T47D (cell line): Measurements from ENCODE around the gene LIMD2.

ENCODE experiments used
- DNase-seq, 2 experiments: peaks; one replicate each; pipeline versions ENCODE4 v3.0.0 to v3.0.0-alpha.2; 2011 to 2012; ENCODE audit warnings: low read depth in 1 of 2, low spot score in 1 of 2
- JUND ChIP-seq: IDR thresholded peaks from 2 replicates; pipeline ENCODE4 v1.6.1; 2012; ENCODE audit warnings: low read depth
- in situ Hi-C: cut with HindIII; loops from 2 replicates; pipeline ENCODE4 v1.10.0; 2016; ENCODE audit warnings: low sequenced_read_pairs, low pct_unique_long_range_greater_than_20kb

The LIMD2 gene

GRCh38 chr17:63706336-63707082 is 6.6 kb upstream of the LIMD2 start:
- DNase-seq: no peak
- TF ChIP-seq JUND: no peak
- in situ Hi-C loops: no loop called here

GRCh38 chr17:63705657-63706056 is 5.7 kb upstream of the LIMD2 start:
- TF ChIP-seq JUND: no peak
- in situ Hi-C loops: no loop called here

GRCh38 chr17:63704836-63705235 is 4.9 kb upstream of the LIMD2 start:
- in situ Hi-C loops: no loop called here
- no peak for DNase-seq
- TF ChIP-seq JUND: no peak

More at GRCh38 chr17:63705657-63706056, 5.7 kb upstream of the LIMD2 start:
- DNase-seq: no peak

GRCh38 chr17:63704259-63704576 is 4.3 kb upstream of the LIMD2 start:
- no peak for DNase-seq
- TF ChIP-seq JUND: no peak
- in situ Hi-C loops: no loop called here

GRCh38 chr17:63703556-63704258 is 3.8 kb upstream of the LIMD2 start:
- in situ Hi-C loops: no loop called here
- DNase-seq: no peak
- TF ChIP-seq JUND: no peak

GRCh38 chr17:63703029-63703428 is 3.1 kb upstream of the LIMD2 start:
- DNase-seq: no peak
- TF ChIP-seq JUND: no peak
- in situ Hi-C loops: no loop called here

DNA sequence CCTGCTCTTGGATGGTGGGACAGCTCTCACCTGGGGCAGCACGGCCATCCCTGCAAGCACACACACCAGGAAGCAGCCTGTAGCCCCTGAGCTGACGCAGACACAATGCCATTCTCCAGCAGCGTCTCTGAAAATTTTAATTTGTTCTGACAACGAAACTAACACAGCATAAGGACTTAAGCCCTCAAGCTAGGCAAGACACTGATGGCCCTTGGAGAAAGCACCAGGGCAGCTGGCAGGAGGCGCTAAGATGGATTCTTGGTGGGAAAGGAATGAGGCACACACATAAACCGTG is 2.7 kb upstream of the LIMD2 start:
- no peak for TF ChIP-seq JUND
- in situ Hi-C loops: no loop called here
- no peak for DNase-seq

DNA sequence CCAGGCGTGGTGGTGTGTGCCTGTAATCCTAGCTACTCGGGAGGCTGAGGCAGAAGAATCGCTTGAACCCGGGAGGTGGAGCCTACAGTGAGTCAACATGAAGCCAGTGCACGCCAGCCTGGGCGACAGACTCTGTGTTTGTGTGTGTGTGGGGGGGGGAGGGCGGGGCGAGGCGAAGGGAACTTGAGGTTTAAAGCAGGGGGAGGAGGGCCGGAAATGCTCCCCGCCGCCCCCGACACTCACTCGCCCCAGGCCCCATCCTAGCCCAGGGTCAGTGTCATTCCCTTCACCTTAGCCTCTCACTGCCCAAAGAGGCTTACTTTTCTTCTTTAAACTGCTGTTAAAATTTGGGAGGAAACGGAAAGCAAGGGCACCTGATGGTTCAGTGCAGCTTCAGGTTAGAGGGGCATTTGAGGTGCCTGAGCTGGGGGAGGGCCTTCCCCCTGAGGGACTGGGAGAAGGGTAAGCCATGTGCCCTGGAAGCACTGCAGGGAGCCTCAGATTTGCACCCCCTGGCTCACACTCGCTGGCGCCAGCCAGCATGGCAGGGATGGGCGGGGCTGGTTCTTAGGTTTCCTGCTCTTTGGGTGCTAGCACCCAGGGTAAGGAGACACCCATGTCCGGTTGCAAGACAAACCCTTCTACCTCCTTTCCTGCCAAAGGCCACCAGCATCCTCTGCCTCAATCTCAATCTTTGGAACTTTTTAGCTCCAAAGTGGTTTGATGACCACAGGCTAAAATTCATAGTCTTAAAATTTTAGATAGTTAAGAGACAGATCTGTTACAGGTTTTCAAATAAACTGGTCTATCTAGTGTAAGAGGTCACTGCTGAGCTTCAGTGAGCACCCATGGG is 2.2 kb upstream of the LIMD2 start:
- no peak for TF ChIP-seq JUND
- DNase-seq: no peak
- in situ Hi-C loops: no loop called here

- no peak for TF ChIP-seq JUND
- no peak for DNase-seq
- in situ Hi-C loops: no loop called here
These were observed 1.5 kb upstream of the LIMD2 start for GRCh38 chr17:63701456-63701820.

GRCh38 chr17:63700528-63701455 is 867 bp upstream of the LIMD2 start:
- in situ Hi-C loops: no loop called here
- no peak for TF ChIP-seq JUND
- DNase-seq: no peak

- DNase-seq: no peak
- in situ Hi-C loops: no loop called here
- TF ChIP-seq JUND: no peak
These were observed 863 bp downstream of the LIMD2 start for GRCh38 chr17:63698886-63699637.
